Activated T-helper 1 cell treated with anti-CD3 and anti-CD28 coated beads, Interleukin-12 subunit alpha, Interleukin-12 subunit beta, Interleukin-2, Interleukin-4 antibody, amounts not matched to agents 30 ng/mL and 10 ng/mL and 1 ng/mL, durations not matched to agents 14 hours and 24 hours and 36 hours (primary cell): ENCODE measurements around the gene ASPN. TPM values are rescaled to one million over a fixed set of nuclear protein-coding genes. Genes with fewer than 3 reads are reported as not detected.

ENCODE experiments used
- DNase-seq: peaks from one replicate; pipeline ENCODE4 v3.0.0; 2021; ENCODE audit warnings: low spot score
- H3K27ac Mint-ChIP-seq: one replicate; pipeline ENCODE4 v1.8.0; 2021; ENCODE audit warnings: mild to moderate bottlenecking, mixed read lengths
- H3K27me3 Mint-ChIP-seq: one replicate; pipeline ENCODE4 v1.8.0; 2022; ENCODE audit warnings: mild to moderate bottlenecking, moderate library complexity, mixed read lengths; ENCODE audit not compliant: insufficient read depth
- H3K36me3 Mint-ChIP-seq: one replicate; pipeline ENCODE4 v1.8.0; 2021; ENCODE audit warnings: low read depth, mixed read lengths
- H3K4me1 Mint-ChIP-seq: one replicate; pipeline ENCODE4 v1.8.0; 2021; ENCODE audit warnings: low read depth, mixed read lengths
- H3K4me3 Mint-ChIP-seq: one replicate; pipeline ENCODE4 v1.8.0; 2021; ENCODE audit warnings: mild to moderate bottlenecking, moderate library complexity, mixed read lengths
- H3K9me3 Mint-ChIP-seq: one replicate; pipeline ENCODE4 v1.8.0; 2021; ENCODE audit warnings: mixed read lengths
- intact Hi-C: fragments of 100-400 bp; cut with micrococcal nuclease; formaldehyde crosslinking; loops from one replicate; pipeline ENCODE4 v1.15.1; 2024
- total RNA-seq: library from RNA; stranded (reverse); gene quantifications from 2 replicates; pipeline ENCODE4 v1.2.3, GENCODE V29; 2022

The ASPN gene
- total RNA-seq, 1 donor from 2014 or later: not detected

DNA sequence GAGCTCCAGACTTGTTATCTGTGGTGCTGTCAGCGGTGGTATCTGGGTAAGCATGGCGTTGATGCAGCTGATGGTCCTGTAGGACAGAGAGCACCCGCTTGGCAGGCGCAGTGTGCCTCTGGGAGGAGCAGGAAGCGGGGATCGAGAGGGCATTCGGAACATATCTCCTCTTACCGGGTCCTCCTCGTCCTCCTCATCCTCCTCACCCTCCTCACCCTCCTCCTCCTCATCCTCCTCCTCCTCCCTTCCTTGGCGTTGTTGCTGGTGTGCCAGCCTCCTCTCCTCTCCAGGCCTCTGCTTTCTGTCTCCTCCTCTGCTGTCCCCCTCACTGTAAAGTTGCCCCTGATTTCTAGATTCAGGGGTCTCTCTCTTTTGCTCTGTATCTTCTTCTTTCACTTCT, 32.3 kb upstream of the ASPN start:
- DNase-seq: no peak
- no peak overlapping the region for H3K4me3 Mint-ChIP-seq
- no peaks in the 10 kb centered on the region for H3K27me3 Mint-ChIP-seq
- no peaks in the 10 kb centered on the region for H3K9me3 Mint-ChIP-seq
- intact Hi-C loops: no loop called here
- H3K4me1 Mint-ChIP-seq: no peaks in the 10 kb centered on the region
- no peaks in the 10 kb centered on the region for H3K36me3 Mint-ChIP-seq
- no peak overlapping the region for H3K27ac Mint-ChIP-seq

DNA sequence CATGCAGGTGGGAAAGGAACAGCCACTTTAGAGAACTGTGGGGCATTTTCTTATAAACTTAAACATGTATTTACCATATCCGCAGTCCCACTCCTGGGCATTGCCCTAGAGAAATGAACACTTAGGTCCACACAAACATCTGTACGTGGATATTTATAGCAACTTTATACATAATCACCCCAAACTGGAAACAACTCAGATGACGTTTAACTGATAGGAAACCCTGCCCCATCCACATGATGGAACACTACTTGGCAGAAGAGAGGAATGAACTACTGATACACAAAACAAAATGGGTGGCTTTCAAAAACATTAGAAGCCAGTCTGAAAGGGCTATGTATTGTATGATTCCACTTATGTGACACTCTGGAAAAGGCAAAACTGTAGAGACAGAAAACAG, 31.0 kb upstream of the ASPN start:
- Mint-ChIP-seq H3K4me3 (no peak overlapping the region), H3K9me3 (no peaks in the 10 kb centered on the region), H3K27me3 (no peaks in the 10 kb centered on the region), H3K27ac (no peak overlapping the region), H3K4me1 (no peaks in the 10 kb centered on the region), H3K36me3 (no peaks in the 10 kb centered on the region)
- intact Hi-C loops: no loop called here
- DNase-seq: no peak

DNA sequence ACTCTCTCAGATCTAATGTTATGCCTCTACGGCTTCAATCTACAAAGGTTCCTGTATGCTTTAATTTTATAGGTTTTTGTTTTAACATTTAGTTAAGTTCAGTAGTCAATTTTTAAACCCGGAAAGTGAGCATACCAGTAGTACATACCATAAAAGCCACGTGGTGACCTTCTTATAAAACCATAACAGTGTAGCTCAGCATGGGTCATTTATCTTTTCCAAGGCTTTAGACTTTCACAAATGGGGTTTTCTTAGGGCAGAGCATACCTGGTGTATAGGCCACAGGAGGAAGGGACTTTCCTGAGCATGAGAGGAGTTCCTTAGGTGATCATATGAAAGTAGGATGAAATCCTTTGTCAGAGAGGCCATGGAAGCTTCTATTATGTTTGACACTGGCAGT, 30.3 kb upstream of the ASPN start:
- H3K9me3 Mint-ChIP-seq: no peaks in the 10 kb centered on the region
- peaks cover 2% of the 10 kb centered on the region for H3K4me1 Mint-ChIP-seq
- H3K4me3 Mint-ChIP-seq: no peak overlapping the region
- H3K27me3 Mint-ChIP-seq: no peaks in the 10 kb centered on the region
- H3K36me3 Mint-ChIP-seq: no peaks in the 10 kb centered on the region
- H3K27ac Mint-ChIP-seq: no peak overlapping the region
- no peak for DNase-seq
- intact Hi-C loops: no loop called here

DNA sequence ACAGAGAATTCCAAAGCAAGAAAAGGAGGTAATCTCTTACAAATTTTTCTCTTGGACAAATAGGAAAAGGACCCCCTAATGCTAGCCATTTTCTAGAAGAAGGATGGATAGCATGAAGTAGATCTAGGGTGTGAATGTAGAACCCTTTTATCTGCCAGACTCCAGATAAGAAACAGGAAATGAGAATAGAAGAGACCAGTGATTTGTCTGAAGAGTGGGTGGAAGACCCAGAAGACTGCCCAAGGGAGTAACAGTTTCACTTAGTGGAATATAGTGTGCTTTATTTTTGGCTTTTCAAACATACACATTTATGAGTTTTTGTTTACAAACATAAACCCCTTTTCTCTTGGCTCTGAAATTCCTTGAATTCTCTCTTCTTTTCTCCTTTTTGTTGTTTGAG, 28.4 kb upstream of the ASPN start:
- no peak overlapping the region for H3K4me3 Mint-ChIP-seq
- no peaks in the 10 kb centered on the region for H3K36me3 Mint-ChIP-seq
- H3K27ac Mint-ChIP-seq: no peak overlapping the region
- intact Hi-C loops: no loop called here
- peaks cover 8% of the 10 kb centered on the region for H3K4me1 Mint-ChIP-seq
- no peak for DNase-seq
- H3K27me3 Mint-ChIP-seq: no peaks in the 10 kb centered on the region
- no peaks in the 10 kb centered on the region for H3K9me3 Mint-ChIP-seq

GRCh38 chr9:92509050-92509449, 26.7 kb upstream of the ASPN start:
- Mint-ChIP-seq H3K4me3 (no peak overlapping the region), H3K27ac (no peak overlapping the region), H3K36me3 (no peaks in the 10 kb centered on the region), H3K9me3 (no peaks in the 10 kb centered on the region), H3K4me1 (peaks cover 8% of the 10 kb centered on the region), H3K27me3 (no peaks in the 10 kb centered on the region)
- intact Hi-C loops: no loop called here
- no peak for DNase-seq

DNA sequence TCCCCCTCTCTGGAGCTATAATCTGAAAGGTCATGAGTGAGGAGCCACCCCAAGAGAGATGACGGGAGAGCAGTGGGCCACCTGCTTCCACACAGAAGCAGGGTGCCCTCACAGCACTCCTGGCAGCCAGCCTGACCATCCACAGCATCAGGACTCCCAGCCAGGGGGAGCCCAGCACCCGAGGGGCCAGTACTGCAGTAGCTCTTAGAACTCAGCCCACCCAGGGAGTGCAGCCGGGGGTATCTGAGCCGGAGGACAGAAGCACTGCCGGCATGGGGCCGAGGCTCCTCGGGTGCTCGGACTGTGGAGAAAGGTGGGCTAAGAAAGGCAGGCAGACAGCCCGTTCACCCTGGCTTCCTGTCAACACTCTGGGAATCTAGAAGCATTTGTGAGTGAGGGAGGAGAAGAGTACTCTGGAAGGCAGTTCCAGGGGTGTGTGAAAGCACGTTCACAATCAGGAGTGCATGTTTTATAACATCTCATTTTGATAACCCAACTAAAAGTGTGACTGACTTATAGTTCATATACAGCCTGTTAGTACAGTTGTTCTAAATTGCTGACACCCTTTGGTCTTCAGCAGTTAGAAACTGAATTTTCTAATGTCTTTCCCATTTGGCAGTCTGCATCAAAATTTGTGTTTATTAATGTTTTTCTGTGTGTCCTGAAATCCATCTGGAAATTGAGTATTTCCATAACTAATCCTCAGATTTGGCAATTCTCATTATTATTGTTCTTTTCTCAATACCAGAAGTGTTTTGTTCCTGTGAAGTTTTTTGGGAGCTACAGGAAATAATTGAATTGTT, 25.9 kb upstream of the ASPN start:
- no peak overlapping the region for H3K27ac Mint-ChIP-seq
- H3K27me3 Mint-ChIP-seq: no peaks in the 10 kb centered on the region
- DNase-seq: no peak
- no peaks in the 10 kb centered on the region for H3K9me3 Mint-ChIP-seq
- intact Hi-C loops: no loop called here
- no peaks in the 10 kb centered on the region for H3K36me3 Mint-ChIP-seq
- peaks cover 8% of the 10 kb centered on the region for H3K4me1 Mint-ChIP-seq
- no peak overlapping the region for H3K4me3 Mint-ChIP-seq

GRCh38 chr9:92507496-92507895, 25.2 kb upstream of the ASPN start:
- Mint-ChIP-seq H3K4me1 (peaks cover 8% of the 10 kb centered on the region), H3K4me3 (no peak overlapping the region), H3K9me3 (no peaks in the 10 kb centered on the region), H3K36me3 (no peaks in the 10 kb centered on the region), H3K27me3 (no peaks in the 10 kb centered on the region), H3K27ac (no peak overlapping the region)
- intact Hi-C loops: no loop called here
- no peak for DNase-seq

DNA sequence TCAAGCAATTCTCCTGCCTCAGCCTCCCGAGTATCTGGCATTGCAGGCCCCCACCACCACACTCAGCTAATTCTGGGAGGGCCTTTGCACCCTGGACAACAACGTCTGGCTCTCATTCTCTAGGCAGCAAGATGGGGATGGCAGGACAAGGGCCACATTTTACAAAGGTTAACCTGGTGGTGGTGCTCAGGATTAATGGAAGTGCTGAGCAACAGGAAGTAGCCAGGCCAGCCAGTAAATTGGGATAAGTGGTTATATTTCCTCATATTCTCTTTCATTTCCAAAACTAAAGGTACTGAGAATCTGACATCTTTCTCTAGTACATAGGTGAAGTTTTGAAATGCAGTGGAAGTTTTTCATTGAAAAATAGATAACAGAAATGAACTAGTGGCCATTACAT, 24.7 kb upstream of the ASPN start:
- Mint-ChIP-seq H3K4me1 (peaks cover 8% of the 10 kb centered on the region), H3K27ac (no peak overlapping the region), H3K9me3 (no peaks in the 10 kb centered on the region), H3K27me3 (no peaks in the 10 kb centered on the region), H3K36me3 (no peaks in the 10 kb centered on the region), H3K4me3 (no peak overlapping the region)
- no peak for DNase-seq
- intact Hi-C loops: no loop called here

DNA sequence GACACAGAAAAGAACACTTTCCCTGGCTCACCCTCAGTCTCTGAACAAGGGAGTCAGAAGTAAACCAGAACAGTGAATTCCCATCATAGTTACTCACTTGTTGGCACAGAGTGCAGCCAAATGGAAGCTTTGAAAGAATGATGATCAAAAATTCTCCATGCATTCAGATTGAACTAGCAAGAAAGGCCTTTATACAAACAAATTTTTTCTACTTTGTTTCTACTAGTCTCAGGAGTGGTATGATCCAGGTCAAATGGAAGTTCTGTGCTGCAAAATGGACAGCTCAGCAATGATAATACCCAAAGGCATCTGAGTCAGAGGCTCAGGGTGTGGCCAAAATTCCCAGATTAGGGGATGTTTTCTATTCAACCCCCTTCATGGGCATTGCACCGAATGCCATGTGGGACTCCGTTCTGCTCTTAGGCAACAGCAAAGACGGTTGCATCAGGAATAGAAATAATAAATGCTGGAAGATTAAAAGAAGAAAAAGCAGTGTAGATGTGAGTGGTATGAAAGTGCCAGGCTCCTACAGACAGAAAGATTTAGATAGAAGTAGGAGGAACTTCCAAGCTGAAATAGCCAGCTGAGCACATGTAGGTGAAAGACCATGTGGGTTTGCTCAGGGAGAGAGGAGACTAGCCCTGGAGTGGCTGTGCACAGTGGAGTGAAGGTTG, 24.0 kb upstream of the ASPN start:
- H3K27ac Mint-ChIP-seq: no peak overlapping the region
- H3K4me3 Mint-ChIP-seq: no peak overlapping the region
- peaks cover 8% of the 10 kb centered on the region for H3K4me1 Mint-ChIP-seq
- DNase-seq: no peak
- intact Hi-C loops: no loop called here
- H3K9me3 Mint-ChIP-seq: no peaks in the 10 kb centered on the region
- no peaks in the 10 kb centered on the region for H3K36me3 Mint-ChIP-seq
- H3K27me3 Mint-ChIP-seq: no peaks in the 10 kb centered on the region

DNA sequence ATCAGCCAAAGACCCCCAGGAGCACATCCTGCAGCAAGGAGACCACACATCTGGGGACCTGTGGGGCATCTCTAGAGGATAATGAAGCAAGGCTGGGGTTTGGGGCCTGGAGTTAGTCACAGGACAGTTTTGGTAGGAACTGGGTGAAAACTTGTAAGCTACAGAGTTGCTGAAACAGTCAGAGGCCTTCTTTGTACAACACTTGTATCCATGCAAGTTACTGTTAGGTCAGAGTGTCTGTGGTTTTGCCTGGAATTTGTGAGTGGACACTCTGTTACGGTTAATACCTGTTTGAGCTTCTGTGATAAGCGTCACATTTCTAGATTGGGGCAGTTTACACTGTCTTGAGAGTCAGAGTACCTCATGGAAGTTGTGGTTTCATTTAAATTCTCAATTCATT, 22.6 kb upstream of the ASPN start:
- Mint-ChIP-seq H3K4me1 (peaks cover 8% of the 10 kb centered on the region), H3K27me3 (no peaks in the 10 kb centered on the region), H3K36me3 (no peaks in the 10 kb centered on the region), H3K9me3 (no peaks in the 10 kb centered on the region), H3K27ac (no peak overlapping the region), H3K4me3 (no peak overlapping the region)
- no peak for DNase-seq
- intact Hi-C loops: no loop called here

- Mint-ChIP-seq H3K4me1 (peaks cover 8% of the 10 kb centered on the region), H3K27me3 (no peaks in the 10 kb centered on the region), H3K27ac (no peak overlapping the region), H3K9me3 (no peaks in the 10 kb centered on the region), H3K36me3 (no peaks in the 10 kb centered on the region), H3K4me3 (no peak overlapping the region)
- intact Hi-C loops: no loop called here
- DNase-seq: no peak
Observed at GRCh38 chr9:92503156-92503555, 20.9 kb upstream of the ASPN start.

DNA sequence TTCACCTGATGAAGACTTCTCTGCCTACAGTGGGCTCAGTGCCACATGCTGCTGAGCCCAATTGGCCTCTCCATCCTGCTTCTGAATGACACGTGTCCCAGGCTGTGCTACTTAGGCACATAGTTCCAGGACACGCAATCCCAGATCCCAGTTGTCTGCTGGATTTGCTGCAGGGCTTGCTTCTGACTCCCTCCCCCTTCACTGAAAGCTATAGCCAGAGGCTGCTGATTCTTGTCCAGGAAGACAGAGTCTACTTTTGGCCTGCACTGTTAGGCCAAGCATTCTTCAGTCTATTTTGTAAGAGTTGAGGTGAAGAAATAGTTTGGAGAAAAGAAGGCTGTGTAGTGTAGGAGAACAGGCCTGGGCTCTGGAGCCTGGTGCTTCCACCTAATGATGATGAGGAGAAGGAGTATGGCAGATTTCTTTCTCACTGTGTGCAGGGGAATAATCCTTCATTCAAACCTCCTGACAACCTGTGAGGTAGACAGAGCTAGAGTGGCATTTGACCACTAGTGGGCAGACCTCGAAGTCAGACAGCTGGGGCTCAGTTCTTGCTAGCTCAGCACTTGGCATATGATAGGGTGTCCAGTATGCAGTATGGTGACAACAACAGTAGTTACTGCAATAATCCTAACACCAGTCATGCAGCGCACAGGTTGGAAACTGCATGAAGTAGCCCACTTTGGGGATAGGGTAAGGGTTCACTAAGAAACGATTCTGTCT, 19.5 kb upstream of the ASPN start:
- DNase-seq: no peak
- Mint-ChIP-seq H3K4me1 (no peaks in the 10 kb centered on the region), H3K4me3 (no peak overlapping the region), H3K27ac (no peak overlapping the region), H3K9me3 (no peaks in the 10 kb centered on the region), H3K36me3 (peaks cover 2% of the 10 kb centered on the region), H3K27me3 (no peaks in the 10 kb centered on the region)
- intact Hi-C loops: no loop called here

DNA sequence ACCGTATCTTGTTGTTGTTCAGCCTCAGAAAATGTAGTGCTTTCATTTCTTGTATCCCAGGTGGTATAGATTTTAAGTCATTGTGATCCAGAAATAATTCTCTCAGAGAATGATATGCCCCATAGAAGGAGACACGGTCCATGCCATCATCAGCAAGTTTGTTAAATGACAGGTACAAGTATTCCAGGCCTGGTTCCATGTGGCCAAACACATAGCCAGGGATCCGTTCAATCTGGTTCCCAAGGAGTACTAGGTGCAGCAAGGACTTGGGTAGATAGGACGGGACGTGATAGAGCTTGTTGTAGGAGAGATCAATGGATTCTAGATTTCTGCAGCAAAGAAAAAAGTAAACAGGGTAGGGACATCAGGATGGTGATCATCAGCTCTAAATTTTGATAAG, 18.4 kb upstream of the ASPN start:
- Mint-ChIP-seq H3K4me1 (no peaks in the 10 kb centered on the region), H3K36me3 (peaks cover 2% of the 10 kb centered on the region), H3K27me3 (no peaks in the 10 kb centered on the region), H3K27ac (no peak overlapping the region), H3K4me3 (no peak overlapping the region), H3K9me3 (no peaks in the 10 kb centered on the region)
- DNase-seq: no peak
- intact Hi-C loops: no loop called here
